A549 (cell line): ENCODE results near the gene PPRC1. TPM values are rescaled to one million over a fixed set of nuclear protein-coding genes. Genes with fewer than 3 reads are reported as not detected.

Experiments used
- ATAC-seq, 2 experiments: fragments of 200-7000 bp in 1 of 2; fragments of >200 bp in 1 of 2; cut with Nextera tagmentation in 1 of 2; cut with Tn5 transposase in 1 of 2; 3 replicates each; pipeline versions ENCODE4 v1.8.0 to v1.9.1; 2018 to 2020; ENCODE audit warnings: mild to moderate bottlenecking in 1 of 2, moderate library complexity in 1 of 2
- CTCF ChIA-PET: fragments of 300-600 bp; sonication (Branson Sonifier 250); formaldehyde crosslinking; extraction: SDS; loops from one replicate; lab custom pipeline; 2021; ENCODE audit warnings: antibody characterized with exemption, inconsistent platforms; lab: Yijun Ruan, JAX
- POLR2A ChIA-PET: fragments of 350-600 bp; formaldehyde crosslinking; extraction: SDS; loops from one replicate; lab custom pipeline; 2021; ENCODE audit warnings: antibody characterized with exemption, inconsistent platforms; lab: Yijun Ruan, JAX
- DNase-seq, 2 experiments: peaks; one replicate each; pipeline versions ENCODE4 v3.0.0 to v3.0.0-alpha.2; 2011 to 2016; ENCODE audit warnings: low read depth in 1 of 2, low spot score in 1 of 2
- FAIRE-seq: peaks from 2 replicates; lab custom pipeline; 2011; peaks lifted over from hg19 to GRCh38; lab: Jason Lieb, UNC
- H3K27ac ChIP-seq, 2 experiments: fragments of >200 bp; sonication (Bioruptor Twin); formaldehyde crosslinking; 3 replicates each; pipeline ENCODE4 v1.5.1; 2016 to 2017
- H3K4me1 ChIP-seq: fragments of >200 bp; sonication (Bioruptor Twin); formaldehyde crosslinking; 3 replicates; pipeline ENCODE4 v1.6.1; 2016
- H3K4me2 ChIP-seq: fragments of >200 bp; sonication (Bioruptor Twin); formaldehyde crosslinking; 3 replicates; pipeline ENCODE4 v1.6.1; 2016
- H3K4me3 ChIP-seq: fragments of >200 bp; sonication (Bioruptor Twin); formaldehyde crosslinking; 3 replicates; pipeline ENCODE4 v1.5.1; 2016
- H3K9me3 ChIP-seq: fragments of >200 bp; sonication (Bioruptor Twin); formaldehyde crosslinking; 3 replicates; pipeline ENCODE4 v1.6.1; 2016
- ATOH8 ChIP-seq: fragments of 250-450 bp; sonication (Bioruptor Pico); IDR thresholded peaks from 2 replicates; pipeline ENCODE4 v1.5.0; 2020; ENCODE audit warnings: low read depth, mild to moderate bottlenecking, moderate library complexity
- CBX8 ChIP-seq: fragments of 200-600 bp; sonication (generic); IDR thresholded peaks from 2 replicates; pipeline ENCODE4 v1.6.1; 2016
- FOSB ChIP-seq: fragments of 250-450 bp; sonication (Bioruptor Pico); IDR thresholded peaks from 2 replicates; pipeline ENCODE4 v1.5.0; 2020; ENCODE audit warnings: mild to moderate bottlenecking, moderate library complexity
- HOXB13 ChIP-seq: fragments of 250-450 bp; sonication (Bioruptor Pico); IDR thresholded peaks from 2 replicates; pipeline ENCODE4 v1.5.0; 2020; ENCODE audit warnings: low read depth, mild to moderate bottlenecking, moderate library complexity
- MAFK ChIP-seq: fragments of 450-650 bp; IDR thresholded peaks from 2 replicates; pipeline ENCODE4 v1.6.1; 2014; ENCODE audit not compliant: partially characterized antibody
- NPAS2 ChIP-seq: fragments of 250-450 bp; sonication (Bioruptor Pico); IDR thresholded peaks from 2 replicates; pipeline ENCODE4 v1.8.0; 2022; ENCODE audit warnings: mild to moderate bottlenecking, moderate library complexity, borderline replicate concordance
- PHF8 ChIP-seq: fragments of 200-600 bp; sonication (generic); IDR thresholded peaks from 2 replicates; pipeline ENCODE4 v1.6.1; 2016; ENCODE audit warnings: low read depth, mild to moderate bottlenecking, antibody characterized with exemption, moderate library complexity, borderline replicate concordance
- POLR2A ChIP-seq: IDR thresholded peaks from 2 replicates; pipeline ENCODE4 v1.6.1; 2012; ENCODE audit warnings: mild to moderate bottlenecking, low read length
- POLR2AphosphoS2 ChIP-seq: conservative IDR thresholded peaks from 2 replicates; pipeline ENCODE4 v1.6.1; 2012; ENCODE audit warnings: low read length, improper control_type of control experiment, inconsistent platforms
- REST ChIP-seq: fragments of 200-600 bp; sonication (generic); IDR thresholded peaks from 2 replicates; pipeline ENCODE4 v1.6.1; 2016; ENCODE audit warnings: antibody characterized with exemption, mild to moderate bottlenecking, moderate library complexity
- RNF2 ChIP-seq: fragments of 200-600 bp; sonication (generic); IDR thresholded peaks from 2 replicates; pipeline ENCODE4 v1.6.1; 2016; ENCODE audit warnings: low read depth, mild to moderate bottlenecking, antibody characterized with exemption, moderate library complexity, borderline replicate concordance
- SREBF2 ChIP-seq: fragments of 450-650 bp; IDR thresholded peaks from 2 replicates; pipeline ENCODE4 v1.6.1; 2014; ENCODE audit warnings: mild to moderate bottlenecking, moderate library complexity
- TP53 ChIP-seq: fragments of 250-450 bp; sonication (Bioruptor Pico); IDR thresholded peaks from 2 replicates; pipeline ENCODE4 v1.5.0; 2021; ENCODE audit warnings: mild to moderate bottlenecking, moderate library complexity
- USF2 ChIP-seq: fragments of 450-650 bp; IDR thresholded peaks from 2 replicates; pipeline ENCODE4 v1.6.1; 2014; ENCODE audit warnings: antibody characterized with exemption
- ZFP36 ChIP-seq: fragments of 450-650 bp; IDR thresholded peaks from 2 replicates; pipeline ENCODE4 v1.6.1; 2014; ENCODE audit warnings: borderline replicate concordance; ENCODE audit not compliant: partially characterized antibody
- ZSCAN20 ChIP-seq: fragments of 250-450 bp; sonication (Bioruptor Pico); IDR thresholded peaks from 2 replicates; pipeline ENCODE4 v1.8.0; 2022; ENCODE audit warnings: mild to moderate bottlenecking, moderate library complexity
- WGBS: methylation state at CpG from one replicate; pipeline ENCODE4 v1.1.6; 2017; ENCODE audit errors: missing lambda C conversion rate; 5-methylcytosine and 5-hydroxymethylcytosine counted together
- polyA plus RNA-seq, 4 experiments: library from polyadenylated mRNA; depleted of rRNA in 3 of 4; stranded (reverse); fragments of >200 nt; fragmentation: RNase III in 1 of 4; extraction: RNeasy Plus Mini Kit Qiagen cat#74134 plus additional on column Dnase treatment in 1 of 4; gene quantifications; 2 replicates in 3 of 4; 3 replicates in 1 of 4; pipeline ENCODE4 v1.2.3, GENCODE V29; 2011 to 2017

PPRC1 gene
- polyA plus RNA-seq, 2 of the 4 experiments (the other 2 are of a cell fraction): 27.0 to 44.1 TPM

- peaks cover 11% of the 10 kb centered on the region for H3K4me1 ChIP-seq
- DNase-seq (no peak), ATAC-seq (no peak), FAIRE-seq (no peak)
- no peak overlapping the region for H3K27ac ChIP-seq
- WGBS: 96% methylated on average over 3 of the region's 3 CpGs
- H3K4me2 ChIP-seq: no peak overlapping the region
- TF ChIP-seq POLR2AphosphoS2 (0 out of 2 replicates have a peak, but pooled peaks have one; percentile 4), PHF8 (no peak), ATOH8 (CRISPR knock-in tag) (no peak)
- CTCF ChIA-PET: interaction anchor here (1.1 to 6.0 kb wide), 4 partner anchors 9 to 196 kb away, joined by 5 to 73 read pairs (median 7); no protein-coding TSS in a partner anchor
- POLR2A ChIA-PET: interaction anchor here (1.4 kb wide), 1 partner anchor 12 kb away, joined by 4 read pairs; no protein-coding TSS in a partner anchor
- H3K9me3 ChIP-seq: no peaks in the 10 kb centered on the region
- H3K4me3 ChIP-seq: no peak overlapping the region
These were observed 24.4 kb downstream of the PPRC1 start for GRCh38 chr10:102157224-102157623.

GRCh38 chr10:102159051-102159597 lies 26.3 kb downstream of the PPRC1 start:
- FAIRE-seq (no peak), DNase-seq (no peak), ATAC-seq (no peak; a peak in 2 of 6 replicates)
- TF ChIP-seq SREBF2 (no peak), MAFK (peak; percentile 51)
- Histone ChIP-seq H3K4me3 (no peak overlapping the region), H3K4me1 (peaks cover 4% of the 10 kb centered on the region; the same call in 2 of the 3 replicates), H3K9me3 (no peaks in the 10 kb centered on the region), H3K27ac (no peak overlapping the region), H3K4me2 (no peak overlapping the region)
- 95% methylated on average over 5 of the region's 5 CpGs for WGBS
- ChIA-PET CTCF (interaction anchor here (1.7 to 6.0 kb wide), 5 partner anchors 11 to 264 kb away, joined by 5 to 73 read pairs (median 8); no protein-coding TSS in a partner anchor), POLR2A (no interaction called here)

GRCh38 chr10:102159831-102160230 lies 27.0 kb downstream of the PPRC1 start:
- WGBS: 83% methylated on average over 4 of the region's 4 CpGs
- Histone ChIP-seq H3K9me3 (no peaks in the 10 kb centered on the region), H3K4me2 (no peak overlapping the region)
- ATAC-seq: no peak
- TF ChIP-seq POLR2AphosphoS2: no peak
- TF ChIP-seq POLR2A: no peak
- TF ChIP-seq, all 56 proteins: peak for 0
- no peak for FAIRE-seq
- no peaks in the 10 kb centered on the region for H3K4me1 ChIP-seq
- no peak overlapping the region for H3K27ac ChIP-seq
- no peak for DNase-seq
- POLR2A ChIA-PET: interaction anchor here (1.0 kb wide), 1 partner anchor 8 kb away, joined by 4 read pairs; the partner anchor contains the start of gene NOLC1
- no peak overlapping the region for H3K4me3 ChIP-seq
- CTCF ChIA-PET: interaction anchor here (1.0 to 6.0 kb wide), 9 partner anchors 10 to 263 kb away, joined by 3 to 73 read pairs (median 6); partner anchors contain the start of gene ELOVL3

- DNase-seq: no peak
- TF ChIP-seq ZSCAN20 (CRISPR knock-in tag) (no peak), TP53 (CRISPR knock-in tag) (peak; percentile 61; the same call in 1 of the 2 replicates)
- TF ChIP-seq, all 56 proteins: peak for 1
- FAIRE-seq (no peak), ATAC-seq (no peak)
- ChIA-PET CTCF (no interaction called here), POLR2A (no interaction called here)
- no peak overlapping the region for H3K4me3 ChIP-seq
- H3K4me1 ChIP-seq: no peaks in the 10 kb centered on the region
- WGBS: 84% methylated on average over 4 of the region's 4 CpGs
- H3K4me2 ChIP-seq: no peak overlapping the region
- no peak overlapping the region for H3K27ac ChIP-seq
- H3K9me3 ChIP-seq: no peaks in the 10 kb centered on the region
These were observed 30.6 kb downstream of the PPRC1 start for GRCh38 chr10:102163342-102163989.

GRCh38 chr10:102167861-102168260 lies 35.0 kb downstream of the PPRC1 start:
- Histone ChIP-seq H3K27ac (no peak overlapping the region), H3K4me2 (no peak overlapping the region), H3K4me1 (peaks cover 3% of the 10 kb centered on the region; the same call in 1 of the 3 replicates), H3K9me3 (no peaks in the 10 kb centered on the region), H3K4me3 (no peak overlapping the region)
- CTCF ChIA-PET: interaction anchor here (0.5 to 6.7 kb wide), 10 partner anchors 9 to 332 kb away, joined by 3 to 111 read pairs (median 22); partner anchors contain the start of gene ELOVL3
- no peak for DNase-seq
- POLR2A ChIA-PET: no interaction called here
- TF ChIP-seq FOSB (CRISPR knock-in tag) (no peak), CBX8 (no peak), USF2 (no peak), RNF2 (no peak), REST (no peak), NPAS2 (CRISPR knock-in tag) (no peak), HOXB13 (no peak), PHF8 (no peak), ZFP36 (no peak)
- no peak for FAIRE-seq
- WGBS: 18% methylated on average over 1 of the region's 1 CpG
- 0 out of 6 replicates have a peak, but pooled peaks of 1 of the 2 experiments have one; percentile 12 for ATAC-seq
